HepG2 (cell line): ENCODE data around the gene TMEM129. TPM values are rescaled to one million over a fixed set of nuclear protein-coding genes. Genes with fewer than 3 reads are reported as not detected.

Source experiments
- ADNP ChIP-seq: sonication (generic); formaldehyde crosslinking; IDR thresholded peaks from 2 replicates; pipeline ENCODE4 v1.4.0; 2020; ENCODE audit warnings: missing genetic modification reagents
- AGO2 ChIP-seq: fragments of 200-400 bp; formaldehyde crosslinking; optimal IDR thresholded peaks from 2 replicates; pipeline ENCODE3; 2017; ENCODE audit warnings: mild to moderate bottlenecking, low read depth, low read length, moderate library complexity
- FIP1L1 ChIP-seq: fragments of 200-400 bp; formaldehyde crosslinking; IDR thresholded peaks from 2 replicates; pipeline ENCODE4 v1.6.1; 2018; ENCODE audit warnings: low read depth, mild to moderate bottlenecking, low read length, moderate library complexity, borderline replicate concordance; ENCODE audit not compliant: insufficient read depth
- FLYWCH1 ChIP-seq: sonication (generic); formaldehyde crosslinking; IDR thresholded peaks from 2 replicates; pipeline ENCODE4 v1.8.1; 2023; ENCODE audit warnings: mild to moderate bottlenecking, missing genetic modification reagents
- GABPA ChIP-seq, 2 experiments: IDR thresholded peaks; 2 replicates each; pipeline ENCODE4 v1.6.1; 2011 to 2016; ENCODE audit warnings: low read depth in 2 of 2, low read length in 1 of 2, missing biosample characterization in 1 of 2, missing genetic modification characterization in 1 of 2
- HNRNPLL ChIP-seq: fragments of 200-400 bp; formaldehyde crosslinking; IDR thresholded peaks from 2 replicates; pipeline ENCODE4 v1.6.1; 2017; ENCODE audit warnings: mild to moderate bottlenecking, low read depth, low read length; ENCODE audit not compliant: poor library complexity, severe bottlenecking
- KLF11 ChIP-seq: IDR thresholded peaks from 2 replicates; pipeline ENCODE4 v1.6.1; 2016; ENCODE audit warnings: missing compliant biosample characterization
- MIER3 ChIP-seq: IDR thresholded peaks from 2 replicates; pipeline ENCODE4 v1.6.1; 2016; ENCODE audit warnings: missing compliant biosample characterization, borderline replicate concordance
- NFE2 ChIP-seq: sonication (generic); formaldehyde crosslinking; IDR thresholded peaks from 2 replicates; pipeline ENCODE4 v1.4.0; 2020; ENCODE audit warnings: missing genetic modification reagents
- NFIC ChIP-seq: IDR thresholded peaks from 2 replicates; pipeline ENCODE4 v1.6.1; 2012; ENCODE audit warnings: mild to moderate bottlenecking, low read length, inconsistent platforms
- NPAS2 ChIP-seq: sonication (generic); formaldehyde crosslinking; IDR thresholded peaks from 2 replicates; pipeline ENCODE4 v1.8.0; 2022; ENCODE audit warnings: mild to moderate bottlenecking, missing genetic modification reagents, borderline replicate concordance
- NRL ChIP-seq: sonication (generic); formaldehyde crosslinking; IDR thresholded peaks from 2 replicates; pipeline ENCODE4 v1.5.0; 2020; ENCODE audit warnings: missing genetic modification reagents, mild to moderate bottlenecking, moderate library complexity, borderline replicate concordance
- POLR2G ChIP-seq: fragments of 200-400 bp; formaldehyde crosslinking; IDR thresholded peaks from 2 replicates; pipeline ENCODE4 v1.6.1; 2018; ENCODE audit warnings: mild to moderate bottlenecking, low read depth, low read length, moderate library complexity
- SKI ChIP-seq: fragments of 450-650 bp; IDR thresholded peaks from one replicate; pipeline ENCODE4 v1.6.1; 2018; ENCODE audit warnings: mild to moderate bottlenecking; ENCODE audit not compliant: partially characterized antibody
- SMARCE1 ChIP-seq: fragments of 450-650 bp; IDR thresholded peaks from 2 replicates; pipeline ENCODE4 v1.6.1; 2017; ENCODE audit warnings: borderline replicate concordance
- SMC3 ChIP-seq: IDR thresholded peaks from 2 replicates; pipeline ENCODE4 v1.6.1; 2011; ENCODE audit warnings: low read length, improper control_type of control experiment
- SNRNP70 ChIP-seq: fragments of 200-400 bp; formaldehyde crosslinking; IDR thresholded peaks from 2 replicates; pipeline ENCODE4 v1.6.1; 2017; ENCODE audit warnings: mild to moderate bottlenecking, low read depth, low read length, moderate library complexity
- TRIM24 ChIP-seq: sonication (generic); formaldehyde crosslinking; IDR thresholded peaks from 2 replicates; pipeline ENCODE4 v1.8.0; 2022; ENCODE audit warnings: mild to moderate bottlenecking, missing genetic modification reagents
- ZNF282 ChIP-seq: fragments of 450-650 bp; IDR thresholded peaks from 2 replicates; pipeline ENCODE4 v1.6.1; 2018; ENCODE audit not compliant: partially characterized antibody
- ZNF329 ChIP-seq: sonication (generic); formaldehyde crosslinking; IDR thresholded peaks from 2 replicates; pipeline ENCODE4 v1.9.0; 2021; ENCODE audit warnings: low read depth, mild to moderate bottlenecking, missing genetic modification reagents
- ZNF333 ChIP-seq: sonication (generic); formaldehyde crosslinking; IDR thresholded peaks from 2 replicates; pipeline ENCODE4 v1.4.0; 2020; ENCODE audit warnings: mild to moderate bottlenecking, missing genetic modification reagents, borderline replicate concordance
- ZNF674 ChIP-seq: sonication (generic); formaldehyde crosslinking; IDR thresholded peaks from 2 replicates; pipeline ENCODE4 v1.5.0; 2020; ENCODE audit warnings: low read depth, mild to moderate bottlenecking, missing genetic modification reagents
- ZNF703 ChIP-seq: sonication (generic); formaldehyde crosslinking; IDR thresholded peaks from 2 replicates; pipeline ENCODE4 v1.5.1; 2020; ENCODE audit warnings: missing genetic modification reagents, mild to moderate bottlenecking, moderate library complexity, borderline replicate concordance
- ZNF839 ChIP-seq: sonication (generic); formaldehyde crosslinking; IDR thresholded peaks from 2 replicates; pipeline ENCODE4 v1.4.0; 2020; ENCODE audit warnings: missing genetic modification reagents, mild to moderate bottlenecking, borderline replicate concordance
- polyA plus RNA-seq, 8 experiments: library from polyadenylated mRNA; depleted of rRNA in 3 of 8; stranded (reverse) in 7 of 8; unstranded in 1 of 8; fragments of >200 nt; fragmentation: Illumina TruSeq in 4 of 8; extraction: Trizol in 4 of 8; gene quantifications; 2 replicates each; pipeline versions ENCODE4 v1.2.1 to v1.2.3, GENCODE V29; 2011 to 2016; ENCODE audit warnings: low read depth in 4 of 8, missing spikeins in 1 of 8, mixed read lengths in 1 of 8; ENCODE audit not compliant: insufficient read depth in 1 of 8
- total RNA-seq, 5 experiments: library from RNA; depleted of rRNA; stranded (reverse); fragments of >200 nt; fragmentation: Illumina TruSeq; extraction: Trizol; gene quantifications; 2 replicates each; pipeline ENCODE4 v1.2.3, GENCODE V29; 2016; ENCODE audit warnings: low read depth in 1 of 5
- TF ChIP-seq, protein P1 (sequence below): sonication (generic); formaldehyde crosslinking; IDR thresholded peaks from 2 replicates; pipeline ENCODE4 v1.4.0; 2020; ENCODE audit warnings: missing genetic modification reagents
- TF ChIP-seq, protein P2 (sequence below): sonication (generic); formaldehyde crosslinking; IDR thresholded peaks from 2 replicates; pipeline ENCODE4 v1.4.0; 2020; ENCODE audit warnings: missing genetic modification reagents
- TF ChIP-seq, protein P3 (sequence below): sonication (generic); formaldehyde crosslinking; IDR thresholded peaks from 2 replicates; pipeline ENCODE4 v1.8.1; 2023; ENCODE audit warnings: mild to moderate bottlenecking, moderate library complexity, missing genetic modification reagents

TMEM129 gene
- total and polyA plus RNA-seq, 2 of the 13 experiments (the other 11 are each of a cell fraction or from before 2014, with no cell fraction given), result 19.0 to 25.8 TPM

DNA sequence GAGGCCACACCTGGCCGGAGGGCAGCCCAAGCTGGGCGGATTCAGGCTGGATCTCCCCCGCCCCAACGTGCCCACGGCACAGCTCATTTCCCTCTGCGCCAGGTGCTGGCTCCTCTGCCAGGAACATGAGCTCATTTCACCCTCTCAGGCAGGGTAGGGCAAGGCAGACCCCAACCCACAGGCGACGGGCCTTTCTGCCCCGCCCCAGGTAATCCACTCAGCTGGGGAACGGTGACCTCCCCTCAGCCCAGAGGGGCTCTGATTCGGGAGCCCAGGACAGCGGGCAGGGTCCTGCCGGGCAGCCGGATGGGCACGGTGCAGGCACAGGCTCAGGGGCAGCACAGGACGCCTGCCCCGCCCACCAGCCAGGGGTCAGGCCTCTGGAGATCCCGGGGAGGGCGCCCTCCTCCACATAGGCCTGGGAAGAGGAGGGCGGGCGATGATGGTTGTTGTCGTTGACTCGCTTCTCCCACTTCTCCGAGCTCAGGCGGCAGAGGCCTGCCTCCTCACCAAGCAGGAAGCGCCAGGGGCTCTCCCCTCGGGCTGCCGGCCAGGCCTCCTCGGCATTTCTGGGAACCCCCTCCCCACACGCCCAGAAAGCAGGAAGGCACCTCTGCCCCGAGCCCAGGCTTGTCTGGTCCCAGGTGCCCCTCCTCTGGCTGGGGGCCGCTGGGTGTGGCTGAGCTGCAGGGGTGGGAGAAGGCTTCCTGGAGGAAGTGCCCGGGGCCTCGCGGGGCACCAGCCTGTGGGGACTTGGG is 31.3 kb upstream of the TMEM129 start (continued):
- no peak for TF ChIP-seq ZNF703 (CRISPR knock-in tag)
- no peak for TF ChIP-seq NFIC
- TF ChIP-seq HNRNPLL, result peak; percentile 28
- no peak for TF ChIP-seq GABPA (IDR thresholded peaks at IDR 0.05; ENCODE audit: low read depth, low read length)
- no peak for TF ChIP-seq GABPA (CRISPR knock-in tag; IDR thresholded peaks at IDR 0.05; ENCODE audit: low read depth)
- TF ChIP-seq SKI, result no peak
- TF ChIP-seq ZNF839 (CRISPR knock-in tag), result no peak
- TF ChIP-seq, protein P1, sequence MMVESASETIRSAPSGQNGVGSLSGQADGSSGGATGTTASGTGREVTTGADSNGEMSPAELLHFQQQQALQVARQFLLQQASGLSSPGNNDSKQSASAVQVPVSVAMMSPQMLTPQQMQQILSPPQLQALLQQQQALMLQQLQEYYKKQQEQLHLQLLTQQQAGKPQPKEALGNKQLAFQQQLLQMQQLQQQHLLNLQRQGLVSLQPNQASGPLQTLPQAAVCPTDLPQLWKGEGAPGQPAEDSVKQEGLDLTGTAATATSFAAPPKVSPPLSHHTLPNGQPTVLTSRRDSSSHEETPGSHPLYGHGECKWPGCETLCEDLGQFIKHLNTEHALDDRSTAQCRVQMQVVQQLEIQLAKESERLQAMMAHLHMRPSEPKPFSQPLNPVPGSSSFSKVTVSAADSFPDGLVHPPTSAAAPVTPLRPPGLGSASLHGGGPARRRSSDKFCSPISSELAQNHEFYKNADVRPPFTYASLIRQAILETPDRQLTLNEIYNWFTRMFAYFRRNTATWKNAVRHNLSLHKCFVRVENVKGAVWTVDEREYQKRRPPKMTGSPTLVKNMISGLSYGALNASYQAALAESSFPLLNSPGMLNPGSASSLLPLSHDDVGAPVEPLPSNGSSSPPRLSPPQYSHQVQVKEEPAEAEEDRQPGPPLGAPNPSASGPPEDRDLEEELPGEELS (CRISPR knock-in tag), result no peak
- TF ChIP-seq TRIM24 (CRISPR knock-in tag), result no peak
- TF ChIP-seq SMC3, result no peak
- TF ChIP-seq, protein P2, sequence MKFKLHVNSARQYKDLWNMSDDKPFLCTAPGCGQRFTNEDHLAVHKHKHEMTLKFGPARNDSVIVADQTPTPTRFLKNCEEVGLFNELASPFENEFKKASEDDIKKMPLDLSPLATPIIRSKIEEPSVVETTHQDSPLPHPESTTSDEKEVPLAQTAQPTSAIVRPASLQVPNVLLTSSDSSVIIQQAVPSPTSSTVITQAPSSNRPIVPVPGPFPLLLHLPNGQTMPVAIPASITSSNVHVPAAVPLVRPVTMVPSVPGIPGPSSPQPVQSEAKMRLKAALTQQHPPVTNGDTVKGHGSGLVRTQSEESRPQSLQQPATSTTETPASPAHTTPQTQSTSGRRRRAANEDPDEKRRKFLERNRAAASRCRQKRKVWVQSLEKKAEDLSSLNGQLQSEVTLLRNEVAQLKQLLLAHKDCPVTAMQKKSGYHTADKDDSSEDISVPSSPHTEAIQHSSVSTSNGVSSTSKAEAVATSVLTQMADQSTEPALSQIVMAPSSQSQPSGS (CRISPR knock-in tag), result no peak
- TF ChIP-seq, protein P3, sequence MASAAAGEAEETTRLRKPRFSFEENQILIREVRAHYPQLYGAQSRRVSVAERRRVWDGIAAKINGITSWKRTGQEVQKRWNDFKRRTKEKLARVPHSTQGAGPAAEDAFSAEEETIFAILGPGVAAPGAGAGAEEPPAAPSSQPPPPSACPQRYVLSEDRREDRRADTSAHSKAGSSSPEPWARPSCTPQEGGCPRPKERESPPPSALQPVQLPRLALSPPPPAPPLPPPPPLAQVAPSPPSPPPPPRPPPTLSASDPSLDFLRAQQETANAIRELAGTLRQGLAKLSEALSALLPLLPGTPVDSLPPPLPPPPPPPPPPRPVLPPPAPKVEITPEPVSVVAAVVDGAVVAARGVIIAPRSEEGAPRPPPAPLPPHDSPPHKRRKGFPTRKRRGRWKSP, result no peak
- TF ChIP-seq AGO2, result peak; percentile 58
- peak; percentile 9; the same call in 1 of the 2 replicates for TF ChIP-seq NRL (CRISPR knock-in tag)
- peak; percentile 41; the same call in 1 of the 2 replicates for TF ChIP-seq POLR2G
- TF ChIP-seq KLF11 (CRISPR knock-in tag), result peak; percentile 31; the same call in 1 of the 2 replicates
- no peak for TF ChIP-seq NFE2 (CRISPR knock-in tag)
- no peak; the same call in 1 of the 2 replicates for TF ChIP-seq FIP1L1
- TF ChIP-seq NPAS2 (CRISPR knock-in tag), result no peak
- no peak for TF ChIP-seq ZNF674
- TF ChIP-seq ZNF282, result no peak
- no peak for TF ChIP-seq ZNF329
- TF ChIP-seq MIER3, result no peak
- no peak for TF ChIP-seq SNRNP70
- TF ChIP-seq SMARCE1, result no peak
- TF ChIP-seq ADNP (CRISPR knock-in tag), result no peak
- no peak for TF ChIP-seq FLYWCH1 (CRISPR knock-in tag)
- no peak for TF ChIP-seq ZNF333 (CRISPR knock-in tag)
